ENCODE results near the gene GRIN2A. TPM values are rescaled to one million over a fixed set of nuclear protein-coding genes. Genes with fewer than 3 reads are reported as not detected.

GRIN2A gene
- polyA plus RNA-seq, 1 donor (not counting 4 experiments of a cell fraction or from before 2014, with no cell fraction given), result 0.01 TPM

DNA sequence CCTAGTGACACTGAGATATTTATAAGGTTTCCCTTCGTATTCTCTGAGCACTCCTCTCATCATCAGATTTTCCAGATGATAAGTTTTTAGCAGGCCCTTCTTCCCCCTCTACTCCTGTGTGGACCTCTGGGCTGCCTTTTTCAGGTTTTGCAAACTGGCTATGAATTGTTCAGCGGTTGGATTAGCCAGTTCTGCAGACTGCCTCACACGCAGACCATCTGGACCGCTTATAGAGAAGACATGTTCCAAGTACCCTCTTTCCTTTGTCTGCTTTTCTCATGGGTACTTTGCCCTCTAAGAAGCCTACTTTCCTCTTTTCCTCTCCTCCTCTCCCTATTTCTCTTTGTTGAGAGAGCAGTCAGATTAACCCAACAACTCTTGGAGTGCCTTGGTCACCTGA, 111.6 kb downstream of the GRIN2A start:
- Histone ChIP-seq H3K79me2 (ENCODE audit: control insufficient read depth, insufficient read depth, low read length) (no peaks in the 10 kb centered on the region), H3K36me3 (ENCODE audit: control insufficient read depth in 2 of 2, extremely low read depth in 1 of 2, insufficient read depth in 2 of 2, low read length in 2 of 2) (no peaks in the 10 kb centered on the region), H4K20me1 (ENCODE audit: control insufficient read depth, extremely low read depth, insufficient read depth, low read length) (no peaks in the 10 kb centered on the region), H3K9me1 (ENCODE audit: control insufficient read depth, extremely low read depth, insufficient read depth, low read length) (no peaks in the 10 kb centered on the region), H3K4me3 (ENCODE audit: control insufficient read depth in 2 of 3, extremely low read depth in 1 of 3, insufficient read depth in 2 of 3, low read depth in 1 of 3, low read length in 3 of 3) (no peak overlapping the region), H3K9me3 (ENCODE audit: control insufficient read depth, low read depth, low read length) (no peaks in the 10 kb centered on the region), H3K27me3 (ENCODE audit: control insufficient read depth, extremely low read depth, insufficient read depth, low read length) (peaks cover 6% of the 10 kb centered on the region), H3K4me1 (ENCODE audit: control insufficient read depth, extremely low read depth, insufficient read depth, low read length) (no peaks in the 10 kb centered on the region), H3K9ac (ENCODE audit: control insufficient read depth, extremely low read depth, insufficient read depth, low read length) (no peak overlapping the region), H3K4me2 (ENCODE audit: control insufficient read depth, extremely low read depth, insufficient read depth, low read depth, low read length) (no peak overlapping the region), H2AFZ (ENCODE audit: control insufficient read depth, low read length) (no peak overlapping the region), H3K27ac (ENCODE audit: control insufficient read depth, insufficient read depth, low read length) (no peak overlapping the region)
- DNase-seq (ENCODE audit: low read depth, low spot score) (no peak), FAIRE-seq (no peak)
- no peak for TF ChIP-seq EZH2 (IDR thresholded peaks at IDR 0.05; ENCODE audit: low read length)
- TF ChIP-seq, protein P1, sequence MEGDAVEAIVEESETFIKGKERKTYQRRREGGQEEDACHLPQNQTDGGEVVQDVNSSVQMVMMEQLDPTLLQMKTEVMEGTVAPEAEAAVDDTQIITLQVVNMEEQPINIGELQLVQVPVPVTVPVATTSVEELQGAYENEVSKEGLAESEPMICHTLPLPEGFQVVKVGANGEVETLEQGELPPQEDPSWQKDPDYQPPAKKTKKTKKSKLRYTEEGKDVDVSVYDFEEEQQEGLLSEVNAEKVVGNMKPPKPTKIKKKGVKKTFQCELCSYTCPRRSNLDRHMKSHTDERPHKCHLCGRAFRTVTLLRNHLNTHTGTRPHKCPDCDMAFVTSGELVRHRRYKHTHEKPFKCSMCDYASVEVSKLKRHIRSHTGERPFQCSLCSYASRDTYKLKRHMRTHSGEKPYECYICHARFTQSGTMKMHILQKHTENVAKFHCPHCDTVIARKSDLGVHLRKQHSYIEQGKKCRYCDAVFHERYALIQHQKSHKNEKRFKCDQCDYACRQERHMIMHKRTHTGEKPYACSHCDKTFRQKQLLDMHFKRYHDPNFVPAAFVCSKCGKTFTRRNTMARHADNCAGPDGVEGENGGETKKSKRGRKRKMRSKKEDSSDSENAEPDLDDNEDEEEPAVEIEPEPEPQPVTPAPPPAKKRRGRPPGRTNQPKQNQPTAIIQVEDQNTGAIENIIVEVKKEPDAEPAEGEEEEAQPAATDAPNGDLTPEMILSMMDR (optimal IDR thresholded peaks at IDR 0.05 in 1 of 3, IDR thresholded peaks at IDR 0.05 in 1 of 3, conservative IDR thresholded peaks at IDR 0.05 in 1 of 3; ENCODE audit: extremely low read depth in 1 of 3, insufficient read depth in 2 of 3, low read length in 3 of 3), result no peak
- dilution Hi-C loops (cut with MboI; ENCODE audit: extremely low pct_ligation_motif_present, low sequenced_read_pairs), result no loop called here

DNA sequence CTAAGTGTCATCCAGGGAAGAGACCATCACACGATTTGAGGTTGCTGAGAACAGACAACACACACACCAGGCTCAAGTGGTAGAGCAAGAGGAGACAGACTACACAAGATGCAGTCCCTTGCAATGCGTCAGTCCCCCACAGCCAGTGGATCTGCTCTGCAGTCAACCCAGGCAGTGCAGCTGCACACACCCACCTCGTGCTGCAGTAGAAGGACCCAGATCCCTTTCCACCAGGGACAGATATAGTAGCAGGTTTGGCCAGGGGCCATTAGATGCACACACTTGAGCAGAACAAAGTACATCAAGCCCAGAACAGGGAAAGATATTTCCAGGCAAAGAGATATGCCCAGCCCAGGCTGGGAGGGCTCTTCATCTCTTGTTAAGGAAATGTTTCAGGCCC, 112.9 kb downstream of the GRIN2A start:
- Histone ChIP-seq H3K27ac (ENCODE audit: control insufficient read depth, insufficient read depth, low read length) (no peak overlapping the region), H2AFZ (ENCODE audit: control insufficient read depth, low read length) (no peak overlapping the region), H3K9me1 (ENCODE audit: control insufficient read depth, extremely low read depth, insufficient read depth, low read length) (no peaks in the 10 kb centered on the region), H3K36me3 (ENCODE audit: control insufficient read depth in 2 of 2, extremely low read depth in 1 of 2, insufficient read depth in 2 of 2, low read length in 2 of 2) (no peaks in the 10 kb centered on the region), H3K27me3 (ENCODE audit: control insufficient read depth, extremely low read depth, insufficient read depth, low read length) (peaks cover 6% of the 10 kb centered on the region), H3K9me3 (ENCODE audit: control insufficient read depth, low read depth, low read length) (no peaks in the 10 kb centered on the region), H3K79me2 (ENCODE audit: control insufficient read depth, insufficient read depth, low read length) (no peaks in the 10 kb centered on the region), H3K9ac (ENCODE audit: control insufficient read depth, extremely low read depth, insufficient read depth, low read length) (no peak overlapping the region), H3K4me1 (ENCODE audit: control insufficient read depth, extremely low read depth, insufficient read depth, low read length) (no peaks in the 10 kb centered on the region), H4K20me1 (ENCODE audit: control insufficient read depth, extremely low read depth, insufficient read depth, low read length) (no peaks in the 10 kb centered on the region), H3K4me2 (ENCODE audit: control insufficient read depth, extremely low read depth, insufficient read depth, low read depth, low read length) (no peak overlapping the region), H3K4me3 (ENCODE audit: control insufficient read depth in 2 of 3, extremely low read depth in 1 of 3, insufficient read depth in 2 of 3, low read depth in 1 of 3, low read length in 3 of 3) (no peak overlapping the region)
- DNase-seq (ENCODE audit: low read depth, low spot score) (no peak), FAIRE-seq (no peak)
- TF ChIP-seq, protein P1 (optimal IDR thresholded peaks at IDR 0.05 in 1 of 3, IDR thresholded peaks at IDR 0.05 in 1 of 3, conservative IDR thresholded peaks at IDR 0.05 in 1 of 3; ENCODE audit: extremely low read depth in 1 of 3, insufficient read depth in 2 of 3, low read length in 3 of 3), result no peak
- no peak for TF ChIP-seq EZH2 (IDR thresholded peaks at IDR 0.05; ENCODE audit: low read length)
- dilution Hi-C loops (cut with MboI; ENCODE audit: extremely low pct_ligation_motif_present, low sequenced_read_pairs), result no loop called here

Measured in keratinocyte (primary cell).